ENCODE data around the gene HSFX4.
"Not testable (repeated sequence)": the region's sequence is repeated elsewhere in the genome, so short reads cannot be mapped to it uniquely, and the experiment has no call there.

Gene HSFX4

DNA sequence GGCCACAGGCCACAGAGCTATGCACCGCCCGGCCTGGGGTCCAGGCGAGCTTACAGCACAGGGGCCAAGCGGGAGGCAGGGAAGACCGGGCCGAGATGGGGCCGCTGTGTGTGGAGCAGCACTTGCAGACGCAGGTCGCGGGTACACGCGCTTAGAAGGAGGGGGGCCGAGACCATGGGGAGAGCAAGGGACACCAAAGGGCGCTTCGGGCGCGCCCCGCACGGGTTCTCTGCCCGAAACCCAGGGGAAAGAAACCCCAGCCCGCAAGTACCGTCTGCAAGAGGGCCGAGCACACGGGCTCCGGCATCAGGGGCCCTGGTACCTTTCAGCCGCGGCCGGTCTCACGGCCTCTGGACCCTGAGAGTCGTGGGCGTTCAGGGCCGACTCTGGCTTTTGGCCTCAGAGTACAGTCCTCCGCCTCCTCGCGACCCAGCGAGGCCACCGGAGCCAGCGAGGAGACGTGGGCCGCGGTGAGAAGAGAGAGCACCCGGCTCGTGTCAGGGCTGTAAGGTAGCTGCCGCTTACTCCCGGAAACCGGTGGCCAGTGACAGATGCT is 8.6 kb downstream of the HSFX4 start:
- DNase-seq (ENCODE audit: low read depth in 2 of 2): no peak

DNA sequence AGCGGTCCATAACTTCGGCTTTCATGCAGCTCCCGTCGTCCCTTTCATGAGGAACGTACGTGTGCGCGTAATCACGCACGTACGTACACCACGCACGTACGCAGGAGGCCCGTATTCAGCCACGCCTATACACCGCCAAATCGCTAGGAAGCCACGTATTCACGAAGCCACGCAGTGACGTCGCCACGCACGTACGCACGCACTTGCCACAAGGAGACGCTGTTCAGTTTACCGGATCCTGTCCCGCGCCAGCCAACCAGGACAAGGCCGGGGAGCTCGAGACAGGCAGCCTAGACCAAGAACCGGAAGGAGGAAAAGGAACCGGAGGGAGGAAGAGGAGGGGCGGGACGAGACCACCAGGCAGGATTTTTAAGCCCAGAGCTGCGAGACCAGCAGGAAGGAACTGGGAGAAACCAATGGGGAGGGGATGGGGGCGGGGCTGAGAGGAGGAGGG is 9.1 kb downstream of the HSFX4 start, which contains the start of gene EOLA2:
TSS of gene EOLA2 (minus strand) at position 65 of the 454 bp plus-strand sequence. CDS start 4,617 bp downstream, outside the sequence.
- DNase-seq (ENCODE audit: low read depth in 2 of 2): peak; percentile 87 to 88

DNA sequence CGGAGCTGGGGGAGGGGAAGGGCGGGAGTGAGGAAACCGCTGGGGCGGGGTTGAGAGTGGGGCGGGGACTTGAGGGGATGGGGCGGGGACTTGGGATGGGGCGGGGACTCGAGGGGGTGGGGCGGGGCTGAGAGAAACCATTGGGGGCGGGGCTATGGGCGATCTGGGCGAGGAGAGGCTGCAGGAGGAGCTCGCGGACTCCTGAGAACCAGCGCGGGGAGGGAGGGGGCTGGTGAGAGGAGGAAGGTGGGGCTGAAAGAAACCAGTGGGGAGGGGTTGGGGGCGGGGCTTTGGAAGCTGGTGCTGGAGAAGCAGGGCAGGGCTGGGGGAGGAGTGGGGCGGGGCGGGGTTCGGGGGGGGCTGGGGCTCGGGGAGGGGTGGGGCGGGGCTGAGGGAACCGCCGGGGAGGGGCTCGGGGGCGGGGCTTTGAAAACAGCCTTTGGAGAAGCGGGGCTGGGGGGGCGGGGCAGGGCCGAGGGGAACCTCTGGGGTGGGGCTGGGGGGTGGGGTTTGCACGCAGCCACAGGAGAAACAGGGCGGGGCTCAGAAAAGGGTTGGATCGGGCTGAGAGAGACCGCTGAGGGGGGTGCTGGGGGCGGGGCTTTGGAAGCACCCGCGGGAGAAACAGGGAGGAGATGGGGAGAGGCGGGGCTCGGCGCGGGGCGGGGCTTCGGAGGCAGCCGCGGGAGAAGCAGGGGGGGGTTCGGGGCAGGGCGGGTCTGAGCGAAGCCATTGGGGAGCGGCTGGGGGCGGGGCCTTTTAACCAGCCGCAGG is 9.7 kb downstream of the HSFX4 start:
- peak; percentile 84 to 85 for DNase-seq (ENCODE audit: low read depth in 2 of 2)

DNA sequence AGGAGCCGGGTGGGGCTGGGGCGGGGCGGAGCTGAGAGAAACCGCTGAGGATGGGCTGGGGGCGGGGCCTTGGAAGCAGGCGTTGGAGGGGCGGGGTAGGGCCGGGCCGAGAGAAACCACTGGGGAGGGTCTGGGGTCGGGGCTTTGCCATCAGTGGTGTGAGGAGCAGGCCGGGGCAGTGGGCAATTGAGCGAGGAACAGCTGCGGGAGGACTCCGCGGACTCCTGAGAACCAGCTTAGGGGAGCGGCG is 10.2 kb downstream of the HSFX4 start:
- no peak for DNase-seq (ENCODE audit: low read depth in 2 of 2)

DNA sequence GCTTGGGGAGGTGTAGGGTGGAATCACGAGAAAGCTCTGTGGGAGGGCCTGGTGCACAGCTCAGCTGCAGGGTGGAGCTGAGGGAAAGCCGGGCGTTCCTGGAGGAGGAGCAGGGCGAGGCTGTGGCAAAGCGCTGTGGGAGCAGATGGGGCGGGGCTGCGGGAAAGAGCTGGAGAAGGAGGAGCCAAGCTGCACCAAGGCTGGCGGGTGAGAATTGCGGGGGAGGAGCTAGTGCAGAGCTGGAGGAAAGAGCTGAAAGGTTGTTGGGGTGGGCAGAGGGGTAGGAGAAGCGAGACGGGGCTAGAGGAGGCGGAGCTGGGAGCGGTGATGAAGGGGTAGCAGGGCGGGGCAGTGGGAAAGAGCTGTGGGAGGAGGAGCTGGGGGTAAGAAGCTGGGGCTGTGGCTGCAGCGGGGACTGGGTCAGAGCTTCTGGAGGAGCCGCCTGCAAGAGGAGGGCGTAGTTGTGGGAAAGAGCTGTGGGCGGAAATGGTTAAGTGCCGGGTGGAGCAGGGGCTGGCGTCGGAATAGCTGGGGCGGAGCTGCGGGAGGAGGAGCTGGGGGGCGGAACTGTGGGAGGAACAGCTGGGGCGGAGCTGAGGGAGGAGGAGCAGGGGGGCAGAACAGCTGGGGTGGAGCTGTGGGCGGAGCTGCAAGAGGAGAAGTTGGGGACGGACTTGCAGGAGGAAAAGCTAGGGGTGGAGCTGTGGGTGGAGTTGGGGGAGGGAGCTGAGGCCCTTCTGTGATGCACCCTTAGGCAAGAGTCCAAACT is 10.7 kb downstream of the HSFX4 start:
- peak; percentile 84 to 86 for DNase-seq (ENCODE audit: low read depth in 2 of 2)

DNA sequence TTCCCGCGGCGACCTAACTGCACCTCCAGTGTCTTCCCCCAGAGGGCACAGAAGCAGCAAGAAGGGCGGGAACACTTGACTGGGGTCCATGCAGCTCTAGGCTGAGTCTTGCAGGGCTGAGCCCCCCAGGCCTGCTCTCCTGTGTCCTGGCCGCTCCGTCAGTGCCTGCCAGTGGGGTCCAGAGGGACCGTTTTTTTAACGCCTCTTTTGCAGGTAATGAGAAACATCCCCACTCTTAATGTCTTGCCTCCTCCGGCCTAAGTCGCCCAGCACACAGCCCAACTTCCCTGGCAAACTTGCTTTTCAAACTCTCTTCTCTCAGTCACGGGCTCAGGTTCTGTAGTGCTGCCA is 11.3 kb downstream of the HSFX4 start:
- DNase-seq (ENCODE audit: low read depth in 2 of 2): not testable (repeated sequence)

DNA sequence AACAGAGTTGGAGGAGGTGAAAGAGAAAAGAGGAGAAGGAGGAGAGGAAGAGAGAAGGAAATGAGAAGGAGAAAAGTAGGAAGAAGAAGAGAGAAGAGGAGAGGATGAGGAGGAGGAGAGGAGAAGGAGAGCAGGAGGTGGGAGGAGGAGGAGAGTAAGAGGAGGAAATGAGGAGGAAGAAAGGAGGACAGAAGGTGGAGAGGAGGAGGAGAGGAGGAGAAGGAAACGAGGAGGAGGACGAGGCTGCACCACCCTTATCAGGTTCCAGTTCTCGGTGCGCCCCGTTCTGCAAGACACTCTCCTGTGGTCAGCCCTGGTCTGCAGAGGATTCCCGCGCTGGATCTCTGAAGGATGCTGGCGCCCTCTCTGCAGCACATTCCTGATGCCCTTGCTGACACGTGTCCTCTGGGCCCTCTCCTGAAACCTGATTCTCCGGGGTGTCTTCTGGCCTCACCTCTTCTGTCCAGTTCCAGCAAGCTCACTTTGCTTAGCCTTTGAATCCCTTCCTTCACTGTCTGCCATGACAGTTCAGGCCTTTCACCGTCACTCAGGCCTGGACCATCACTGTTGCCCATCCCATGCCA is 15.8 kb downstream of the HSFX4 start:
- DNase-seq (ENCODE audit: low read depth in 2 of 2): not testable (repeated sequence)

DNA sequence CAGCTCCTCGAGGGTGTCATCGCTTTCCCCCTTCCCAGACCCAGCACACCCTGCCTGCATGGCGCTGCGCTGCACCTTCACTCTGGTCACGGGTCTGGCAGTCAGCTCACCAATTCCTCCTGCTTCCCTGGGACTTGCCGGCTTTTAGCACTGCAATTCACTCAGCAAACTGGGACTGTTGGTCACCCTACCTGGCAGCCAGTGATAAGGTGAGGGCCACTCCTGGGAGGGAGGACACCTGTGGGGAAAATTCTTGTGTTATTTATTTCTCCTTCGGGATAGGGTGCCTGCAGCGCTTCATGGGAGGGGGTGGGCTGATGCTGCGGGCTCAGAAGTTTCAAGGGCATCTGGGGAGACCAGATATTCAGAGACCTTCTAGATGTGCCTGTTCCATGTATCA is 16.4 kb downstream of the HSFX4 start:
- DNase-seq (ENCODE audit: low read depth in 2 of 2): not testable (repeated sequence)

DNA sequence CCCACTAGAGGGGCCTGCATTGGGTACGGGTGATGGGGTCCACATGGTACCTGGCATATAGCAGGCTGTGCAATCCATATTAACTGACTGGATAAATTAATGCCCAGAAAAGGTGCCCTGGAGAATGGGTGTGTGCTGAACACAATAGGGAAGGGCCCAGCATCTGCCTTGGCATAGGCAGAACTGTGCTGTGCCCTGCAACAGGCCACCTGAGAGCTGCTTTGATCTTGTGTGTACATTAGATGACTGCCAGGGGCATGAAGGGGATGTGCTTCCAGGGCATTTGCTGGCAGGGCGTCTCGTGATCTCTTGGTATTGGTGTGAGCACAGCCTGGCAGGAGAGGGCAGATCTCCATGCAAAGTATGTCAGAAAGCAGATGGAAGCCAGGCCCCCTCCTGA is 17.6 kb downstream of the HSFX4 start:
- DNase-seq (ENCODE audit: low read depth in 2 of 2): not testable (repeated sequence)

DNA sequence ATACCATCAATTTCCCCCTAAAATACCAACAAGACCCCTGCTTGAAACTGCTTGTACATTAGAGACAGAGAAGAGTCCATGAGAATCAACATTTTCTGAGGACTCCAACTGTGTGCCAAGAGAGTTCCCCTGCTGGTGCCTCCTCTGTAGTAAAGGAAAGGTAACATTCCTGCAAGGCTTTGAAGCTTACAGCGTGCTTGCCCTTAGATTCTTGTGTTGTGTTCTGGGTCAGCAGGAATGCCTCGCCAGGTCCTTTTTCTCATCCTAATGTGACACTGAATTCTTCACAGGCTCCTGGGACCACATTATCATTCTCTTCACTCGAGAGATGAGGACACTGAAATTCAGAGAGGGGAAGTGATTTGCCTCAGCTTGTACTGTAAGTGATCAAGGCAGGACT is 18.6 kb downstream of the HSFX4 start:
- no peak for DNase-seq (ENCODE audit: low read depth in 2 of 2)

DNA sequence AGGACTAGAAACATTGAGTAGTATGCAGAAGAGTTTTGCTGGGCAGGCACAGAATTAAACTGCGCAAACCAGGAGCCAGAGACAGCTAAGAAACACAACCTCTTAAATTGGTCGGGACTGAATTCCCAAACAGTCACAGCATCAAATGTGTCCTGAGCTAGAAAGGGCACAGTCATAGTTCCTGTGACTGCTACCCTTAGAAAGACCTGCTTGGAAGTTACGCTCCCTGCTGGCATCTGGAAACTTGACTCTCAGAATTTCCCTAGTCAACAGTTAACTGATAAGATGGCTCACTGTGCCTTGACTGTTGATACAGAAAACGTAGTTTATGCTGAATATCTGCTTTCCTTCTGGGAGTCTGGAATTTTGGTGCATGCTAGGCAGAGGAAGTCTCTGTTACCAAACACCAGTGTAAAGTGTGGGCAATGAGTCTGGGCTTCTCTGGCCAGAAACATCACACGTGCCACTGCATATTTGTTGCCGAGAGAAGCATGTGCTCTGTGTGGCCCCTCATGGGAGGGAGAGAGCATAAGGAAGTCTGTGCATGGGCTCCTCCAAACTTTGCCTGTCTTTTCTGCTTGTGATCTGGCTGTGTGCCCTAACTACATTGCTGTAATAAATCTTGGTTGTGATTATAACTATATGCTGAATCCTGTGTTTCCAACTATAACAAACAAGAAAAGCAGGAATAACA is 20.5 kb downstream of the HSFX4 start:
- DNase-seq (ENCODE audit: low read depth in 2 of 2): no peak

DNA sequence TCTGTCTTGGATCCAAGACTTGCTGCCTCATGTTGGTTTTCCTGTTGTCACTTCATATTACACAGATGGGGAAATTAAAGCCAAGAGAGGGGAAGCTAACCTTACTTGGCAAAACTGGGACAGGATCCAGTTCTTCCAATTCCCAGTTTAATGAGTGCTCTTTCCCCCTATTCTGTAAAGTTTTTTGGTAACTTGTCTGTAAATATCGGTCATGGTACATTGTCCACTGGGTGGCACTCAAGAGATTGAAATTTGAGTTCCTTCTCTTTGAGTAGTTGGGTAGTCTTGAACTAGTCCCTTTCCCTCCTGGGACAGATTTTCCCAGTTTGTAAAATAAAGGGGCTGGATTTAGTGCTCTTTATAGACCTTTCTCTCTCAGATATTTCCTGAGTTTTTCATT is 21.3 kb downstream of the HSFX4 start:
- no peak for DNase-seq (ENCODE audit: low read depth in 2 of 2)

DNA sequence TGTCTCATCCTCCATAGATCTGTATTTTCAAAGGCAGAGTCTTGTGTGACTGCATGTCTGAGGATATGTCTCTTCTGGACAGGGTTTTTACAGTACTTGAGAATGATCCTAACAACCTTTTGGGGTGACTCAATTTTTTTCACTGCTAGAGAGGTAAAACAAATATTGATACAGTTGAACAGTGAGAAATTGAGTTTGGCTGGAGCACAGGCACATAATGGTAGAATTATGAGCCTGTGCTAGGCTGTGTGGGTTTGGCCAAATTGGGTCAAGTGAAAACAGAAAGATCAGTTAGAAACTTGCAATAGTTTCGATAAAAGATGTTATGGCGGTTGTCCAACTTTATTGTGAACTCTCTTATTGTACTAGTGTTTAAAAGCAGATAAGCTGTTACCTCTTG is 32.2 kb downstream of the HSFX4 start:
- no peak for DNase-seq (ENCODE audit: low read depth in 2 of 2)

DNA sequence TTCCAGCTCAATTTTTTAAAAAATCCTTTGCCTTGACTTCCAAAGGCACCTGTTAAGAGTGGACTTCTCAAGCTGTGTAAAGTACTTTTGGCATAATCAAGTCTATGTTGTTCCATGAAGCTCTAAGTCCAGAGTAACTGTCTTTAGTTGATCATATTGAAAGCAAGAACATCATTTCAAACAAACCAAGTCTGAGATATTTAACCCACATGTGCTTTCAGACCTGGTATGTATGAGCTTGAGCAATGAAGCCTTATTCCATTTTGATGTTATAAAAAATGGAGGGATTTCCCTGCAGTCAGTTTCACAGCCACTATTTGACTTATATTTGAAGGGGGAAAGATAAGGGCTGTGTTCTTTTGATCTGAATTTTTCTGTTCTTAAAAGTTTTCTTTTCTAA is 32.6 kb downstream of the HSFX4 start:
- DNase-seq (ENCODE audit: low read depth in 2 of 2): no peak

DNA sequence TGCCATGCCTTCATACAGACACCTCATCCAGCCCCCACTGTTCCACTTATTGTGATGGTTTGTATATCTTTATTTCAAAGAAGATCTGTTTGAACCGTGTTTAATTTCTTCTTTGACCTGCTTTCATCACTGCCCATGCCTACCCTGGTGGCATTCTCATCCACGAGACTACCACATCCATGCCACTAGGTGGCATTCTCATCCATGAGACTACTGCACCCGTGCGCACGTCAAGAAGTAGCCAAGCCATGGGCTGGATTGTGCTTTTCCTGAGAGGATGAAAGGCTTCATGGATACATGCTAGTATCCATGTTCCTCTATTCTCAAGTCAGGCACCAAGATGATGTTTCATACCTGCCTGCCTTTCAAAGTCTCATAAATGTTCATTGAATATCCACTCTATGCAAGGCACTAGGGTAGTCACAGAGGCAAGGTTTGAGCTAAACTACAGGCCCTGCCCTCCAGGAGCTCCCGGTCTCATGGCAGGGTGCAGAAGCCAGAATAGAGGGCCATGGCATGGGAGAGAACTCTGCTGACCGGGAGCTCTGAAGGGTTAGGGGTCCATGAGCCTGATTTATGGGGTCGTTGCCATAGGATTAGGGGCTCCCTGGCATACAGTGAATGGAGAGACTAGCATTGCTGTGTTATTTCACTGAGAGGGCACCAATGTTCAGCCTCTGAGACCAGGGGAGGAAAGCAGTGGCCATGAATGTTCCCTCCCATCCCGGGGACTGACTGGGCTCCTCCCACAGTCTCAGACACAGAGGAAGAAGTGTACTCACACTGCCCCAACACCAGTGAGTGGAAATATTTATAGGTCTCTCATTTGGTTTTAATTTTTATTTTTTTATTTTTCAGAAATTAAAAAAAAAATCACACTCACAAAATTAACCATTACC is 33.7 kb downstream of the HSFX4 start:
- DNase-seq (ENCODE audit: low read depth in 2 of 2): no peak

DNA sequence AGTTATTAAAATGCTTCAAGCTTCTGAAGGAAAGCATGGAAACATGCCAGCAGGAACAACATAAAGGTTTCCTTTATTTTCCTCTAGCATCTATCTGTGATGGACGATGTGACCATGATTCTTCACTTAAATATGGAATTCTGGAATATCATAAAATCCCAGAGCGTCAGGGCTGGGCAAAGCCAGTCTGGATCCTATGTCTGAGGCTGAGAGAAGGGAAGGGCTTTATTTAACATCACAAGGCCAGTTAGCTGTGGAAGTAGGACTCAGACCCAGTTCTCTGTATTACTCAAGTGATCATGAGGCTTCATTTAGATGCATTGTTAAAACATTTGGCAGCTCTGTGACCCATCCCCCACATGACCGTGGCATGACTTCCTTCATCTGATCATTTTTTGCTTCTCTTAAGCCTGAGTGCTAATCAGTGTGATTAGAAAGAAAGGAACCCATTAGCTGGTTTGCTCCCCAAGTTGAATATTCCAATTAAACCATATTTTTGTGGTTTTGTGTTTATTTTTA is 49.8 kb downstream of the HSFX4 start:
- DNase-seq (ENCODE audit: low read depth in 2 of 2): no peak

Measured in stimulated activated CD8-positive, alpha-beta memory T cell treated with anti-CD3 and anti-CD28 coated beads, Interleukin-7, amount 100 ng/mL, for 4 hours (primary cell).